Lung (tissue), 16 donors: ENCODE measurements around the gene GLRA1. TPM values are rescaled to one million over a fixed set of nuclear protein-coding genes. Genes with fewer than 3 reads are reported as not detected.

Experiments used
- ATAC-seq: fragments of 200-7000 bp; cut with Tn5 transposase; one replicate; pipeline ENCODE4 v1.9.1; 2020; ENCODE audit warnings: moderate number of reproducible peaks; ENCODE audit not compliant: insufficient read depth, low FRiP score
- DNase-seq, 3 donors: peaks; one replicate each; pipeline ENCODE4 v3.0.0-alpha.2; 2013 to 2017
- H3K27ac ChIP-seq, 2 donors: one replicate each; pipeline ENCODE4 v1.5.1; 2013; ENCODE audit warnings: mild to moderate bottlenecking in 2 of 2, moderate library complexity in 2 of 2, control low read depth in 1 of 2, inconsistent platforms in 1 of 2, low read depth in 1 of 2, low read length in 1 of 2
- H3K27me3 ChIP-seq, 3 donors: one replicate each; pipeline ENCODE4 v1.5.1; 2013; ENCODE audit warnings: low read length in 2 of 3; ENCODE audit not compliant: control insufficient read depth in 3 of 3, insufficient read depth in 3 of 3
- H3K36me3 ChIP-seq, 4 donors: one replicate each; pipeline ENCODE4 v1.5.1; 2013; ENCODE audit warnings: low read length in 4 of 4, mild to moderate bottlenecking in 1 of 4, moderate library complexity in 1 of 4; ENCODE audit not compliant: control insufficient read depth in 4 of 4, insufficient read depth in 4 of 4
- H3K4me1 ChIP-seq, 5 donors: one replicate each; pipeline ENCODE4 v1.5.1; 2013; ENCODE audit warnings: low read length in 5 of 5, mild to moderate bottlenecking in 2 of 5, moderate library complexity in 1 of 5; ENCODE audit not compliant: control insufficient read depth in 5 of 5, insufficient read depth in 5 of 5
- H3K4me3 ChIP-seq: one replicate; pipeline ENCODE4 v1.5.1; 2013; ENCODE audit warnings: mild to moderate bottlenecking, control low read depth, moderate library complexity
- H3K9ac ChIP-seq, 2 donors: one replicate each; pipeline ENCODE4 v1.5.1; 2013; ENCODE audit warnings: low read length in 2 of 2, control low read depth in 1 of 2; ENCODE audit not compliant: insufficient read depth in 1 of 2
- H3K9me3 ChIP-seq, 4 donors: one replicate each; pipeline ENCODE4 v1.5.1; 2013; ENCODE audit warnings: low read length in 3 of 4, mild to moderate bottlenecking in 1 of 4, moderate library complexity in 1 of 4; ENCODE audit not compliant: control insufficient read depth in 4 of 4, insufficient read depth in 3 of 4
- WGBS, 2 donors: extraction: QIAGEN DNeasy Blood & Tissue Kit; methylation state at CpG; one replicate each; pipeline ENCODE4 v1.1.7; 2013; 5-methylcytosine and 5-hydroxymethylcytosine counted together
- long read RNA-seq, 5 donors: transcript quantifications; one replicate each; lab custom pipeline, GENCODE V29; 2026
- polyA plus RNA-seq, 2 donors: library from polyadenylated mRNA; stranded (reverse); fragments of 200-250 nt; gene quantifications; one replicate each; pipeline ENCODE4 v1.2.1, GENCODE V29; 2013
- total RNA-seq, 2 donors: library from RNA; depleted of rRNA in 1 of 2; stranded (reverse); fragments of >200 nt in 1 of 2; gene quantifications; one replicate each; pipeline ENCODE4 v1.2.1, GENCODE V29; 2014 to 2021
- TF ChIP-seq, protein P1 (sequence below): IDR thresholded peaks from 2 replicates; pipeline ENCODE4 v1.5.1; 2012; ENCODE audit warnings: mild to moderate bottlenecking; ENCODE audit errors: control extremely low read depth, extremely low read depth
- donor health status: control.
- donor health status: control.
- donor health status: Bipolar disorder and iron deficiency.
- donor health status: healthy.
- donor health status: DM: yes; HTN: yes; CAD: no.

The GLRA1 gene
- not detected for total RNA-seq
- polyA plus RNA-seq = not detected
- long read RNA-seq, donor 1 = 0 reads
- long read RNA-seq, donor 2 = 0 reads
- long read RNA-seq, donor 3 = 0 reads
- long read RNA-seq, donor 4 = 0 reads
- long read RNA-seq, donor 5 = 0 reads

DNA sequence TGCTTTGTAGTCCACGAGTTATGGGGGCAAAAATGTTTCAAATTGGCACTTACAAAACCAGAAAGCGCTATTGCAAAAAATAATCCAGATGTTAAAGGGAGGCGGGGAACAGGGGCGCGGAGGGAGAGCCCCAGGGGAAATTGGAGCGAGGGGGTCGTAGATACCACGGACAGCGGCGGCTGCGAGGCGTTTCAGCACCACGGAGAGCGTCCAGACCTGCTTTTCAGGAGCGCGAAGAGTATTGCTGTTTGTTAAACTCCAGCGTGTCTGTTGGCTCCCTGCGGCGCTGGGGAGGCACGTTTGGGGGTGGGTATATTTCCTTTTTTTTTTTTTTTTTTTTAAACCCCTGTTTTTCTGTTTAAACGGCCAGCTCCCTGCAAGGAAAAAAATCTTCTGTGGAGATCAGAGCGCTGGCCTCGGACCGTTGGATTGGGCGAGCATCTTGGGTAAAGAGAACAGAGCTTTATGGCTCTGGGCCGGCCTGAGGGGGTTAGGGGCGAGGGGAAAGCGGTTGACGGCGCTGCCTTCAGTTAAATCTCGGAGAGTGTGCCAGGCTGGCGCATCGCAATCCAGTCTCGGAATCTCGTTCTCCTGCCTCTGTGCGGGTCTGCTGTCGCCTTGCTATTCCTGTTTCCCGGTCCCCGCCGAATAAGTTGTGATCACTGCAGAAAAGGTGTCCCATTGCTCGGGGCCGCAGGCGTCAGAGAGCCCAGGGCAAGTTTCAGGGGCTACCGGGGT is at the start of gene GLRA1:
Gene GLRA1 (minus strand): TSS at position 288 of the 738 bp plus-strand sequence. CDS start 302 bp downstream, outside the sequence.
- no peak within 1 kb of the TSS for H3K9ac ChIP-seq
- H3K36me3 ChIP-seq = no peaks in the 10 kb centered on the region
- ATAC-seq (peak; percentile 62), DNase-seq (peak; percentile 76 to 84 (median 78))
- no peaks in the 10 kb centered on the region for H3K4me1 ChIP-seq
- no peak within 1 kb of the TSS for H3K4me3 ChIP-seq
- H3K9me3 ChIP-seq = no peaks in the 10 kb centered on the region
- TF ChIP-seq, protein P1, sequence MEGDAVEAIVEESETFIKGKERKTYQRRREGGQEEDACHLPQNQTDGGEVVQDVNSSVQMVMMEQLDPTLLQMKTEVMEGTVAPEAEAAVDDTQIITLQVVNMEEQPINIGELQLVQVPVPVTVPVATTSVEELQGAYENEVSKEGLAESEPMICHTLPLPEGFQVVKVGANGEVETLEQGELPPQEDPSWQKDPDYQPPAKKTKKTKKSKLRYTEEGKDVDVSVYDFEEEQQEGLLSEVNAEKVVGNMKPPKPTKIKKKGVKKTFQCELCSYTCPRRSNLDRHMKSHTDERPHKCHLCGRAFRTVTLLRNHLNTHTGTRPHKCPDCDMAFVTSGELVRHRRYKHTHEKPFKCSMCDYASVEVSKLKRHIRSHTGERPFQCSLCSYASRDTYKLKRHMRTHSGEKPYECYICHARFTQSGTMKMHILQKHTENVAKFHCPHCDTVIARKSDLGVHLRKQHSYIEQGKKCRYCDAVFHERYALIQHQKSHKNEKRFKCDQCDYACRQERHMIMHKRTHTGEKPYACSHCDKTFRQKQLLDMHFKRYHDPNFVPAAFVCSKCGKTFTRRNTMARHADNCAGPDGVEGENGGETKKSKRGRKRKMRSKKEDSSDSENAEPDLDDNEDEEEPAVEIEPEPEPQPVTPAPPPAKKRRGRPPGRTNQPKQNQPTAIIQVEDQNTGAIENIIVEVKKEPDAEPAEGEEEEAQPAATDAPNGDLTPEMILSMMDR = no peak
- H3K27me3 ChIP-seq = peaks cover 0 to 22% (median 0%) of the 10 kb centered on the region in 3 donors
- WGBS, 2 donors = 7 to 8% methylated on average over 44 of the region's 44 CpGs
- H3K27ac ChIP-seq = no peak within 1 kb of the TSS

DNA sequence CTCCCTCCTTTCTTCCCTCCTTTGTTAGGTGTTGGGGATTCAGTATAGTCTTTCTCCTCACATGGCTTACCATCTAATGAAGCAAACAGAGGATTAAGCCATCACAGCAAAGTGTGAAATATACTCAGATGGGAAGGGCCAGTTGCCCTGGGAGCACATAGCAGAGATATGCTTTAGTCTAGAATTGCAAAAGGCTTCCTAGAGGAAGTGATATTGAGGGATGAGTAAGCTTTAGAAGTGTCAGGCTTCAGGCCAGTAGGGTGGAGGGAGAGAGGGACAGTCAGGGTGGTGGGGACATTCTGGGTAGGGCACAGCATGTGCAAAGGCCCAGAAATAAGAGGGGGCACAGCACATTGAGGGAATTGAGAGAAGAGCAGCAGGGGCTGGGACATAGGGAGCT is 46.2 kb upstream of the GLRA1 start:
- H3K4me3 ChIP-seq = no peak overlapping the region
- no peak overlapping the region for H3K27ac ChIP-seq
- no peaks in the 10 kb centered on the region for H3K4me1 ChIP-seq
- DNase-seq (no peak), ATAC-seq (no peak)
- no peaks in the 10 kb centered on the region for H3K27me3 ChIP-seq
- no peaks in the 10 kb centered on the region for H3K9me3 ChIP-seq
- H3K36me3 ChIP-seq = no peaks in the 10 kb centered on the region
- TF ChIP-seq, protein P1 = no peak
- H3K9ac ChIP-seq = no peak overlapping the region

DNA sequence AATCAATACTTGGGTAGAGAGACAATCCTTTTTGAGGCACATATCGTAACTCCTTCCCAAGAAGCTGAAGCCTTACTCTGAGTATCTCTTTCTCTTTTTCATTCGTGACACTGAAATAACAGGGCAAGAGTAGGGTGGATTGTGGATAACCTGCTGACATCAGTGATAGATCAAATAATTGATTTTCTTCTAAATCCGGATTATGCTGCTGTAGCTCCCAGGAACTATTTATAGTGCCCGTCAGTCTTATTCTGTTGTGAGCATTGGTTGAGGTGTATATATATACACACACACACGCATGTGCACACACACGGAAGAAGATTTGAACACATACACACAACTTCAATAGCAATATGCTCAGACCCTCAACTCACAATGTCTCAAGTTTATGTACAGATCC is 43.2 kb upstream of the GLRA1 start:
- no peak overlapping the region for H3K4me3 ChIP-seq
- TF ChIP-seq, protein P1 = no peak
- no peak overlapping the region for H3K27ac ChIP-seq
- WGBS, 2 donors = 87 to 91% methylated on average over 6 of the region's 6 CpGs
- ATAC-seq (no peak), DNase-seq (no peak)
- no peaks in the 10 kb centered on the region for H3K4me1 ChIP-seq
- no peaks in the 10 kb centered on the region for H3K36me3 ChIP-seq
- no peaks in the 10 kb centered on the region for H3K9me3 ChIP-seq
- no peak overlapping the region for H3K9ac ChIP-seq
- no peaks in the 10 kb centered on the region for H3K27me3 ChIP-seq
